ENCODE data around the gene DLK2. TPM values are rescaled to one million over a fixed set of nuclear protein-coding genes. Genes with fewer than 3 reads are reported as not detected.

The DLK2 gene
- total and polyA plus RNA-seq, 4 experiments from 2014 or later = 0.33 to 1.4 (median 0.87) TPM

Small RNA genes lying within 50 kb of the gene (microRNA-seq; reads per million reads assigned to microRNA genes)
- gene MIR6780B (ENCODE audit: borderline microRNAs expressed, borderline number of aligned reads, borderline replicate concordance) = 1.4 reads per million

Other genes with a start within 250 kb of the DLK2 start
- 10 to 100 TPM; 32.8 to 34.8 TPM for gene DNPH1, start 226.1 kb downstream of the DLK2 start, total RNA-seq
- gene DNPH1, start 226.1 kb downstream of the DLK2 start, polyA plus RNA-seq = 100 to 1,000 TPM in 1 of 2 donors, 10 to 100 TPM in 1; 93.5 to 159 TPM
- under 1 TPM in 1 of 2 experiments, not detected in 1; 0.06 TPM for gene TTBK1, start 212.1 kb downstream of the DLK2 start, total RNA-seq
- not detected for gene TTBK1, start 212.1 kb downstream of the DLK2 start, polyA plus RNA-seq
- not detected for gene SLC22A7, start 157.3 kb downstream of the DLK2 start, total RNA-seq
- gene SLC22A7, start 157.3 kb downstream of the DLK2 start, polyA plus RNA-seq = not detected
- gene CRIP3, start 146.7 kb downstream of the DLK2 start, total RNA-seq = 1 to 10 TPM; 1.9 to 3.0 TPM
- not detected for gene CRIP3, start 146.7 kb downstream of the DLK2 start, polyA plus RNA-seq
- 10 to 100 TPM; 30.6 to 32.2 TPM for gene ZNF318, start 85.9 kb downstream of the DLK2 start, total RNA-seq
- 1 to 10 TPM; 1.3 to 6.9 TPM for gene ZNF318, start 85.9 kb downstream of the DLK2 start, polyA plus RNA-seq
- 10 to 100 TPM; 69.9 to 80.0 TPM for gene ABCC10, start 28.0 kb downstream of the DLK2 start, total RNA-seq
- 10 to 100 TPM; 11.4 to 25.0 TPM for gene ABCC10, start 28.0 kb downstream of the DLK2 start, polyA plus RNA-seq
- gene TJAP1, start 22.0 kb upstream of the DLK2 start, total RNA-seq = 10 to 100 TPM; 52.0 to 54.4 TPM
- 10 to 100 TPM in 1 of 2 donors, 1 to 10 TPM in 1; 7.3 to 12.1 TPM for gene TJAP1, start 22.0 kb upstream of the DLK2 start, polyA plus RNA-seq
- gene LRRC73, start 54.8 kb upstream of the DLK2 start, total RNA-seq = under 1 TPM; 0.55 to 0.67 TPM
- gene LRRC73, start 54.8 kb upstream of the DLK2 start, polyA plus RNA-seq = not detected
- 10 to 100 TPM; 74.8 to 82.9 TPM for gene YIPF3, start 61.4 kb upstream of the DLK2 start, total RNA-seq
- 10 to 100 TPM; 82.2 to 94.7 TPM for gene YIPF3, start 61.4 kb upstream of the DLK2 start, polyA plus RNA-seq
- gene POLR1C, start 61.5 kb upstream of the DLK2 start, total RNA-seq = 10 to 100 TPM; 42.5 to 47.7 TPM
- gene POLR1C, start 61.5 kb upstream of the DLK2 start, polyA plus RNA-seq = 10 to 100 TPM; 14.4 to 21.9 TPM
- 10 to 100 TPM; 42.2 to 43.4 TPM for gene XPO5, start 120.5 kb upstream of the DLK2 start, total RNA-seq
- 10 to 100 TPM in 1 of 2 donors, 1 to 10 TPM in 1; 5.2 to 10.7 TPM for gene XPO5, start 120.5 kb upstream of the DLK2 start, polyA plus RNA-seq
- 10 to 100 TPM; 27.1 to 31.9 TPM for gene POLH, start 120.6 kb upstream of the DLK2 start, total RNA-seq
- gene POLH, start 120.6 kb upstream of the DLK2 start, polyA plus RNA-seq = 10 to 100 TPM in 1 of 2 donors, 1 to 10 TPM in 1; 8.2 to 23.2 TPM
- gene GTPBP2, start 173.7 kb upstream of the DLK2 start, total RNA-seq = 10 to 100 TPM; 82.3 to 85.0 TPM
- gene GTPBP2, start 173.7 kb upstream of the DLK2 start, polyA plus RNA-seq = 1 to 10 TPM in 1 of 2 donors, under 1 TPM in 1; 0.83 to 3.7 TPM
- 10 to 100 TPM; 31.7 to 33.0 TPM for gene MAD2L1BP, start 180.3 kb upstream of the DLK2 start, total RNA-seq
- gene MAD2L1BP, start 180.3 kb upstream of the DLK2 start, polyA plus RNA-seq = 10 to 100 TPM; 23.6 to 25.1 TPM
- not detected for gene RSPH9, start 189.5 kb upstream of the DLK2 start, total RNA-seq
- gene RSPH9, start 189.5 kb upstream of the DLK2 start, polyA plus RNA-seq = 1 to 10 TPM in 1 of 2 donors, under 1 TPM in 1; 0.71 to 1.3 TPM
- gene MRPS18A, start 232.2 kb upstream of the DLK2 start, total RNA-seq = 10 to 100 TPM; 31.3 to 32.4 TPM
- gene MRPS18A, start 232.2 kb upstream of the DLK2 start, polyA plus RNA-seq = 10 to 100 TPM; 62.6 to 86.1 TPM